Chondrocyte (in vitro differentiated cells): Measurements from ENCODE around the gene ATL3. TPM values are rescaled to one million over a fixed set of nuclear protein-coding genes. Genes with fewer than 3 reads are reported as not detected.
A peak's percentile ranks its signal among the peaks of the same experiment; 100 is the strongest.

Source experiments
- DNase-seq: peaks from one replicate; pipeline ENCODE4 v3.0.0; 2021; ENCODE audit warnings: mixed read lengths, low spot score
- H3K27ac Mint-ChIP-seq: one replicate; pipeline ENCODE4 v1.8.0; 2021; ENCODE audit warnings: mild to moderate bottlenecking, moderate library complexity, mixed read lengths; ENCODE audit not compliant: unreplicated experiment
- H3K27me3 Mint-ChIP-seq: 2 replicates; pipeline ENCODE4 v1.8.0; 2021; ENCODE audit warnings: low read depth, mixed read lengths
- H3K36me3 Mint-ChIP-seq: 2 replicates; pipeline ENCODE4 v1.8.0; 2021; ENCODE audit warnings: low read depth, mixed read lengths
- H3K4me1 Mint-ChIP-seq: 2 replicates; pipeline ENCODE4 v1.8.0; 2021; ENCODE audit warnings: low read depth, mild to moderate bottlenecking, mixed read lengths
- H3K4me3 Mint-ChIP-seq: one replicate; pipeline ENCODE4 v1.8.0; 2021; ENCODE audit warnings: mild to moderate bottlenecking, moderate library complexity, mixed read lengths; ENCODE audit not compliant: unreplicated experiment
- H3K9me3 Mint-ChIP-seq: 2 replicates; pipeline ENCODE4 v1.8.0; 2021; ENCODE audit warnings: low read depth, mixed read lengths
- CTCF ChIP-seq: fragments of 200-600 bp; sonication (generic); IDR thresholded peaks from 2 replicates; pipeline ENCODE4 v1.5.0; 2021; ENCODE audit warnings: antibody characterized with exemption, mild to moderate bottlenecking, moderate library complexity
- long read RNA-seq: library from polyadenylated mRNA; stranded (forward); transcript quantifications from one replicate; pipeline ENCODE4 v2.0.0, GENCODE V29; 2021
- total RNA-seq: library from RNA; stranded (reverse); gene quantifications from 3 replicates; pipeline ENCODE4 v1.2.1, GENCODE V29; 2021

ATL3 gene
- total RNA-seq, result 111 to 137 TPM (median 136 TPM) in 3 replicates
- long read RNA-seq, full-length matches to known transcripts, result 58 of 85 reads
- long read RNA-seq, partial matches to known transcripts, result 1 of 85 reads
- long read RNA-seq, other reads (novel, unspliced or antisense), result 26 of 85 reads

DNA sequence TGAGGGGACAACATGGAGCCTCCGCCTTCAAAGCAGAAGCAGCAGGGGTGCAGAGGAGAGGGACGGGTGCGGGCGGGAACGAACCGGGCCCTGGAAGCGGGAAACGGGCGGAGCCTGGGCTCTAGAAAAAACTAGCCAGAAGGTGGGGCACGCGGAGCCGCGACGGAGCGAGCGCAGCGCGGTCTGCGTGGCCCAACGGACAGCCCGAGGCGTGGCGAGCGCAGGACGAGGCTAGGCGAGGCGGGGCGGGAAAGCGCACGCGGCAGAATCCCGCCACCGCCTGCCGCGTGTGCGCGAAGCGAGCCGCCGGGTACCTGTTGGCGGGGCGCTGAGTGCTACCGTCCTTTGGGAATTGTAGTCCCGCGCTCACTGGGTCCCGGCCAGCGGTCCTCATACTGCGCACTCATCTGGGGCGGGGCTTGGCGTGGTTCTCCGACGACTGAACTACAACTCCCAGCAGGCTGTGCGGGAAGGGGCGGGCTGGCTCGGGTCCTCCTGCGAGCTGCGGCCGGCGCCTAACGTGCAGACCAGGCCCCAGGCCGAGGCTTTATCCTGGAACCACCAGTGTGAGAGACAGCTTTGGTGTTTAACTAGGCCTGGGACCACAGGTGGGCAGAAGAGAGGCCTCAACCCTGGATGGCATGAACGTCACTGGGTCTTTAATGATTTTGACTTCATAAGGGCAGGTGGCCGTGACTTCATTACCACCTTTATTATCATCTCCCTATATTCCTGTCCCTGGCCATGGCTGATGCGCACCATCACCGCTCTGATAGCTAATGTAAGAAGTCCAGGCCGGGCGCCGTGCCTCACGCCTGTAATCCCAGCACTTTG, at the start of gene ATL3:
TSS of gene ATL3 (minus strand) at position 55 of the 834 bp plus-strand sequence. CDS start at position 14, 41 bp downstream.
- peak; percentile 98 for DNase-seq
- Mint-ChIP-seq H3K4me3 (peak within 1 kb of the TSS; percentile 76), H3K9me3 (no peaks in the 10 kb centered on the region), H3K4me1 (peaks cover 46% of the 10 kb centered on the region), H3K36me3 (no peaks in the 10 kb centered on the region), H3K27ac (peak within 1 kb of the TSS; percentile 85), H3K27me3 (no peaks in the 10 kb centered on the region)
- TF ChIP-seq CTCF, result no peak

DNA sequence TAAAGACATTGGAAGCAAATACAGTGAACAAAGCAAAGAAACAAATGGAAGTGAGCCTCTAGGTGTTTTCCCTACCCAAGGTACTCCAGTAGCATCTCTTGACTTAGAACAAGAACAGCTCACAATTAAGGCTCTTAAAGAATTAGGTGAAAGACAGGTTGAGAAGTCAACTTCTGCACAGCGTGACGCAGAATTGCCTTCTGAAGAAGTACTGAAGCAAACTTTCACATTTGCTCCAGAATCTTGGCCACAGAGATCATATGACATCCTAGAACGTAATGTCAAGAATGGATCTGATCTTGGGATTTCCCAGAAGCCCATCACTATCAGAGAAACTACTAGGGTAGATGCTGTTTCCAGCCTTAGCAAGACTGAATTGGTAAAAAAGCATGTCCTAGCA, 49.4 kb upstream of the ATL3 start:
- TF ChIP-seq CTCF, result no peak
- Mint-ChIP-seq H3K9me3 (no peaks in the 10 kb centered on the region), H3K4me1 (peaks cover 10% of the 10 kb centered on the region), H3K27ac (no peak overlapping the region), H3K4me3 (no peak overlapping the region), H3K27me3 (no peaks in the 10 kb centered on the region), H3K36me3 (no peaks in the 10 kb centered on the region)
- DNase-seq, result no peak

GRCh38 chr11:63719987-63720386, 48.8 kb upstream of the ATL3 start:
- no peak for DNase-seq
- Mint-ChIP-seq H3K9me3 (no peaks in the 10 kb centered on the region), H3K36me3 (no peaks in the 10 kb centered on the region), H3K4me1 (peaks cover 10% of the 10 kb centered on the region), H3K27me3 (no peaks in the 10 kb centered on the region), H3K27ac (no peak overlapping the region), H3K4me3 (no peak overlapping the region)
- no peak for TF ChIP-seq CTCF

DNA sequence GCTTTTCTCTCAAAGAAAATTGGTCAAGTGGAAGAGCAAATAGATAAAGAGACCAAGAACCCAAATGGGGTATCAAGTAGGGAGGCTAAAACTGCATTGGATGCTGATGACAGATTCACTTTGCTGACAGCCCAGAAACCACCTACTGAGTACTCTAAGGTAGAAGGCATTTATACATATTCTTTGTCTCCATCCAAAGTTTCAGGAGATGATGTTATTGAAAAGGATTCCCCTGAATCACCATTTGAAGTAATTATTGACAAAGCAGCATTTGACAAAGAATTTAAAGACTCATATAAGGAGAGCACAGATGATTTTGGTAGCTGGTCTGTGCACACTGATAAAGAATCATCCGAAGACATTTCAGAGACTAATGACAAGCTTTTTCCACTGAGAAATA, 47.8 kb upstream of the ATL3 start:
- TF ChIP-seq CTCF, result no peak
- no peaks in the 10 kb centered on the region for H3K27me3 Mint-ChIP-seq
- no peaks in the 10 kb centered on the region for H3K9me3 Mint-ChIP-seq
- peaks cover 10% of the 10 kb centered on the region for H3K4me1 Mint-ChIP-seq
- no peaks in the 10 kb centered on the region for H3K36me3 Mint-ChIP-seq
- no peak for DNase-seq
- no peak overlapping the region for H3K4me3 Mint-ChIP-seq
- no peak overlapping the region for H3K27ac Mint-ChIP-seq

DNA sequence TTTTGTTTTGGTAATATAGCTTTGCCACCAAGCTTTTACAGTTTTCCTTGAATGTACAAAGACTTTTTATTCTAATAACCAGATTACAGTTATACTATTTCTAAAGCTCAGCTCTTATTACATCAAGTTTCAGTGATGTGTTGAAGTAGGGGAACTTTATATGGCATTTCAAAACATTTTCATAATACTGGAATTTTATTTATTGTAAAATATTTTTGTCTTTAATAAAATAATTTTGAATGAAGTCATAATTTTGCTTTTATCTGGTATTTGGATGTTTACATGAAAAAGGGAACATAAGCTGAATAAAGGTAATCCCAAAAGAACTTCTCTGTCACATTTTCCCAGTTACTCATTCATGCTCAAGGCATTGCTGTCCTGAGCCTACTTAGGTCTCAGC, 44.9 kb upstream of the ATL3 start:
- Mint-ChIP-seq H3K27me3 (no peaks in the 10 kb centered on the region), H3K36me3 (no peaks in the 10 kb centered on the region)
- DNase-seq, result no peak

More for the DNA sequence above, 44.9 kb upstream of the ATL3 start:
- peaks cover 17% of the 10 kb centered on the region for H3K4me1 Mint-ChIP-seq
- no peaks in the 10 kb centered on the region for H3K9me3 Mint-ChIP-seq
- no peak for TF ChIP-seq CTCF
- H3K27ac Mint-ChIP-seq, result peak overlapping the region; percentile 27
- H3K4me3 Mint-ChIP-seq, result no peak overlapping the region
